ENCODE data around the gene C1orf52.

The C1orf52 gene

DNA sequence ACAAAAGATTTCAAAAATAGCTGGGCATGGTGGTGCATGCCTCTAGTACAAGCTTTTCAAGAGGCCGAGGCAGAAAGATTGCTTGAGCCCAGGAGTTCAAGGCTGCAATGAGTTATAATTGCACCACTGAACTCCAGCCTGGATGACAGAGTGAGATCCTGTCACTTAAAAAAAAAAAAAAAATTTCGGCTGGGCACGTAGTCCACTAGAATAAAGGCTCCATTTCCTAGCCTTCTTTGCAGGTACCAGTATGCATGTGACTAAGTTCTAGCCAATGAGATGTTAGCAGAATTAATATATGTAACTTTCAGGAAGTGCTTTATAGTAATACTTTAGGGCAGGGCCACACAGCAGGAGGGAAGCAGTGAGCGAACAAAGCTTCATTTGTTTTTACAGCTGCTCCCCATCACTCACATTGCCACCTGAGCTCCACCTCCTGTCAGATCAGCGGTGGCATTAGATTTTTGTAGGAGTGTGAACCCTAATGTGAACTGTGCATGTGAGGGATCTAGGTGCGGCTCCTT lies 29.8 kb downstream of the C1orf52 start:
- Histone ChIP-seq H3K36me3 (ENCODE audit: control insufficient read depth in 2 of 2, insufficient read depth in 2 of 2, low read length in 2 of 2) (no peaks in the 10 kb centered on the region), H3K9me3 (ENCODE audit: control insufficient read depth in 2 of 2, low read length in 2 of 2) (no peaks in the 10 kb centered on the region), H3K4me1 (ENCODE audit: control insufficient read depth, insufficient read depth, low read length) (peaks cover 16% of the 10 kb centered on the region), H3K27ac (ENCODE audit: low read length) (no peak overlapping the region), H3K9ac (ENCODE audit: low read length in 2 of 2) (no peak overlapping the region), H3K27me3 (ENCODE audit: control insufficient read depth in 1 of 2, insufficient read depth in 2 of 2, low read length in 2 of 2) (no peaks in the 10 kb centered on the region), H3K4me3 (ENCODE audit: low read length in 2 of 2) (no peak overlapping the region)

GRCh38 chr1:85228972-85229371 lies 30.5 kb downstream of the C1orf52 start:
- H3K27me3 ChIP-seq (ENCODE audit: control insufficient read depth in 1 of 2, insufficient read depth in 2 of 2, low read length in 2 of 2), result no peaks in the 10 kb centered on the region
- no peaks in the 10 kb centered on the region for H3K36me3 ChIP-seq (ENCODE audit: control insufficient read depth in 2 of 2, insufficient read depth in 2 of 2, low read length in 2 of 2)
- H3K9me3 ChIP-seq (ENCODE audit: control insufficient read depth in 2 of 2, low read length in 2 of 2), result no peaks in the 10 kb centered on the region
- peak overlapping the region in 1 of 2 donors; percentile 5 for H3K9ac ChIP-seq (ENCODE audit: low read length in 2 of 2)
- no peak overlapping the region for H3K27ac ChIP-seq (ENCODE audit: low read length)
- H3K4me1 ChIP-seq (ENCODE audit: control insufficient read depth, insufficient read depth, low read length), result peaks cover 17% of the 10 kb centered on the region
- H3K4me3 ChIP-seq (ENCODE audit: low read length in 2 of 2), result peak overlapping the region in 1 of 2 donors; percentile 12

GRCh38 chr1:85225624-85226380 lies 33.7 kb downstream of the C1orf52 start:
- peak overlapping the region; percentile 22 to 29 for H3K4me3 ChIP-seq (ENCODE audit: low read length in 2 of 2)
- H3K9me3 ChIP-seq (ENCODE audit: control insufficient read depth in 2 of 2, low read length in 2 of 2), result no peaks in the 10 kb centered on the region
- peak overlapping the region in 1 of 2 donors; percentile 67 for H3K9ac ChIP-seq (ENCODE audit: low read length in 2 of 2)
- H3K27me3 ChIP-seq (ENCODE audit: control insufficient read depth in 1 of 2, insufficient read depth in 2 of 2, low read length in 2 of 2), result no peaks in the 10 kb centered on the region
- peaks cover 17% of the 10 kb centered on the region for H3K4me1 ChIP-seq (ENCODE audit: control insufficient read depth, insufficient read depth, low read length)
- no peaks in the 10 kb centered on the region for H3K36me3 ChIP-seq (ENCODE audit: control insufficient read depth in 2 of 2, insufficient read depth in 2 of 2, low read length in 2 of 2)
- peak overlapping the region; percentile 74 for H3K27ac ChIP-seq (ENCODE audit: low read length)

DNA sequence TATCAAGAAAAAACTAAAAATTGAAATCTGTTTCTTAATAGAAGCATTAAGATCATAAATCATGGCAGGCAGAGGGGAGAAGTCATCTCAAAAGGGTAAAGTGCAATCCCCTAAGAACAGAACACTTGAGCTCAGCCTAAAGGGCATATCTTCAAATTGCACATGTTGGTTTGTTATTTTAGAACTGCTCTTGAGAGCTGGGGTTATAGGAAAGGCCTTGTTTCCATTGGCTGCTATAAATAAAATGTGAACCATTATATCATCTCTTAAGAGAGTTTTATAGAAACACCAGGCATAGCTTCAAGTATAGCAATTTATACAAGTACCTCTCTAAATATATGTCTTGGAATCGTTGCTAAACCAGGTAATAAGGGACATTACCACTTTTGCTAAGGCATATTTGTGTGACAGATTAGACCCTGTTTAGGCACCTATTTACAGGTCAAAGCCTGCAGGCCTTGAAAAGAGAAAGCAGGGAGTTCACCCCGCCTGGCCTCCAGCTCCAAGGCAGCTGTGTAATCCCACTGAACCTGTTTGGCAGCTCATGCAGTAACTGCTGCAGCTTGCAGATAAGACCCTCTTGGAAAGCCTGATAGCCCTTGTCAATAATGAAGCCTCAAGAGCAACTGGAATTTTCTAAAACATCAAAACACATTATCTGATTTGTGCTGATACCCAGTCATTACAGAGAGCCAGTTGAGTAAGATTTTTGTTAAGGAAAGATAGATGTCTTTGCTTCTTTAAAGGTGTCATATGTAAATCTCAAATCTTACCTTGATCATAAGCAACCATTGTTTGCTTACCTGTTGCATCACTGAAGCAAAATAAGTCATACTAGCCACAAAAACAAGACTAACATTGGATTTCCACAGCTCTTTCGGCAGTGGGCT lies 34.5 kb downstream of the C1orf52 start:
- H3K27ac ChIP-seq (ENCODE audit: low read length), result peak overlapping the region; percentile 74

DNA sequence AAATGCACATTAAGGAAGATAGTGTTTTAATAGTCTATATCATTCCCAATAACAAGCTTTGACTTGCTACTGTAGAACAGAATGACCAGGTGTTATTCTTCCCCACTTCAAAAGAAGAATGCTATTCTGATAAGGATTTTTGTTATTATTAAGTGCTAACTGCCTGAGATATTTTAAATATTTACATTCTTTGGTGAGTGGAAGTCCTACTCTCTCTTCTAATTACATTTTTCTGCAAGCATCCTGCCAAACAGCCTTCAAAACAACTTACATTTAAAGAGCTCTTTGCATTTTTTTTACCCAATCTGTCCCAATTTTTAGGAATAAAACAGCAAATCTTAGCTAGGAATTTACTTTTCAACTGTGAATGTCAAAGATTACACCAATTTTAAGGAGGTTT lies 35.2 kb downstream of the C1orf52 start:
- Histone ChIP-seq H3K27me3 (ENCODE audit: control insufficient read depth in 1 of 2, insufficient read depth in 2 of 2, low read length in 2 of 2) (no peaks in the 10 kb centered on the region), H3K36me3 (ENCODE audit: control insufficient read depth in 2 of 2, insufficient read depth in 2 of 2, low read length in 2 of 2) (no peaks in the 10 kb centered on the region), H3K27ac (ENCODE audit: low read length) (peak overlapping the region; percentile 74), H3K9ac (ENCODE audit: low read length in 2 of 2) (peak overlapping the region in 1 of 2 donors; percentile 18), H3K4me3 (ENCODE audit: low read length in 2 of 2) (no peak overlapping the region), H3K4me1 (ENCODE audit: control insufficient read depth, insufficient read depth, low read length) (peaks cover 22% of the 10 kb centered on the region), H3K9me3 (ENCODE audit: control insufficient read depth in 2 of 2, low read length in 2 of 2) (no peaks in the 10 kb centered on the region)

More for the DNA sequence above, 34.5 kb downstream of the C1orf52 start:
- H3K9ac ChIP-seq (ENCODE audit: low read length in 2 of 2), result peak overlapping the region in 1 of 2 donors; percentile 67
- no peaks in the 10 kb centered on the region for H3K27me3 ChIP-seq (ENCODE audit: control insufficient read depth in 1 of 2, insufficient read depth in 2 of 2, low read length in 2 of 2)
- peaks cover 20% of the 10 kb centered on the region for H3K4me1 ChIP-seq (ENCODE audit: control insufficient read depth, insufficient read depth, low read length)
- H3K9me3 ChIP-seq (ENCODE audit: control insufficient read depth in 2 of 2, low read length in 2 of 2), result no peaks in the 10 kb centered on the region
- H3K36me3 ChIP-seq (ENCODE audit: control insufficient read depth in 2 of 2, insufficient read depth in 2 of 2, low read length in 2 of 2), result no peaks in the 10 kb centered on the region
- H3K4me3 ChIP-seq (ENCODE audit: low read length in 2 of 2), result peak overlapping the region in 1 of 2 donors; percentile 29

DNA sequence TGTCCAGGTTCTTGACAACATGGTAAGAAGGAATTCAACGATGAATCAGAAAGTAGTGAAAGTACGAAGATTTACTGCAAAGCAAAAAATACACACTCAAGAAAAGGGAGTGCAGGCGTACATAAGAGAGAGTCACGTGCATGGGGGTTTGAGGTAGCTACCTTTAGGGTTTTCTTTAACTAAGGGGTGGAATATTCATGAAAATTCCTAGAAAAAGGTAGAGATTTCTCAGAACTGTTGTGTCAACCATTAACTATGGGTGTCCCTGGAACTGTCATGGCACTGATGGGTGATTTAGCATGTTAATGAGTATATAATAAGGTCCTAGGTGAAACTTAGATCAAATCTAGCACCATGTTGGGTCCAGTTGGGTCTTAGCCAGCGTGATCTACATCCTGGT lies 36.1 kb downstream of the C1orf52 start:
- H3K27me3 ChIP-seq (ENCODE audit: control insufficient read depth in 1 of 2, insufficient read depth in 2 of 2, low read length in 2 of 2), result no peaks in the 10 kb centered on the region
- peak overlapping the region; percentile 92 for H3K27ac ChIP-seq (ENCODE audit: low read length)
- no peaks in the 10 kb centered on the region for H3K36me3 ChIP-seq (ENCODE audit: control insufficient read depth in 2 of 2, insufficient read depth in 2 of 2, low read length in 2 of 2)
- no peak overlapping the region for H3K4me3 ChIP-seq (ENCODE audit: low read length in 2 of 2)
- peaks cover 26% of the 10 kb centered on the region for H3K4me1 ChIP-seq (ENCODE audit: control insufficient read depth, insufficient read depth, low read length)
- no peak overlapping the region for H3K9ac ChIP-seq (ENCODE audit: low read length in 2 of 2)
- H3K9me3 ChIP-seq (ENCODE audit: control insufficient read depth in 2 of 2, low read length in 2 of 2), result no peaks in the 10 kb centered on the region

- Histone ChIP-seq H3K36me3 (ENCODE audit: control insufficient read depth in 2 of 2, insufficient read depth in 2 of 2, low read length in 2 of 2) (no peaks in the 10 kb centered on the region), H3K27me3 (ENCODE audit: control insufficient read depth in 1 of 2, insufficient read depth in 2 of 2, low read length in 2 of 2) (no peaks in the 10 kb centered on the region), H3K9me3 (ENCODE audit: control insufficient read depth in 2 of 2, low read length in 2 of 2) (no peaks in the 10 kb centered on the region), H3K27ac (ENCODE audit: low read length) (peak overlapping the region; percentile 92), H3K4me3 (ENCODE audit: low read length in 2 of 2) (no peak overlapping the region), H3K4me1 (ENCODE audit: control insufficient read depth, insufficient read depth, low read length) (peaks cover 24% of the 10 kb centered on the region), H3K9ac (ENCODE audit: low read length in 2 of 2) (peak overlapping the region in 1 of 2 donors; percentile 52)
These were observed 38.7 kb downstream of the C1orf52 start for GRCh38 chr1:85220756-85221201.

GRCh38 chr1:85219853-85220610 lies 39.4 kb downstream of the C1orf52 start:
- H3K9ac ChIP-seq (ENCODE audit: low read length in 2 of 2), result peak overlapping the region in 1 of 2 donors; percentile 55
- H3K9me3 ChIP-seq (ENCODE audit: control insufficient read depth in 2 of 2, low read length in 2 of 2), result no peaks in the 10 kb centered on the region
- no peaks in the 10 kb centered on the region for H3K36me3 ChIP-seq (ENCODE audit: control insufficient read depth in 2 of 2, insufficient read depth in 2 of 2, low read length in 2 of 2)
- H3K4me3 ChIP-seq (ENCODE audit: low read length in 2 of 2), result no peak overlapping the region
- peaks cover 23% of the 10 kb centered on the region for H3K4me1 ChIP-seq (ENCODE audit: control insufficient read depth, insufficient read depth, low read length)
- no peaks in the 10 kb centered on the region for H3K27me3 ChIP-seq (ENCODE audit: control insufficient read depth in 1 of 2, insufficient read depth in 2 of 2, low read length in 2 of 2)
- H3K27ac ChIP-seq (ENCODE audit: low read length), result peak overlapping the region; percentile 92

DNA sequence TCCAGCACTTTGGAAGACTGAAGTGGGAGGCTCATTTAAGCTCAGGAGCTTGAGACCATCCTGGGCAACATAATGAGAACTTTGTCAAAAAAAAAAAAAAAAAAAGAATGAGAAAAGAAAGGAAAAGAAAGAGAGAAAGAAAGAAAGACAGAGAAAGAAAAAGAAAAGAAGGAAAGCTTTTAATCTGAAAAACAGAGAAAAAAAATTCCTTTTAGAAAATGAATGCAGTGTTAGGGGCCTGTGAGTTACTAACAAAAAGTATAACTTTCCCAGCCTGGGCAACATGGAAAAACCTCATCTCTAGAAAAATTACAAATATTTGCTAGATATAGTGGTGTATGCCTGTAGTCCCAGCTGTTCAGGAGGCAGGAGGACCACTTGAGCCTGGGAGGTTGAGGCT lies 42.8 kb downstream of the C1orf52 start:
- Histone ChIP-seq H3K36me3 (ENCODE audit: control insufficient read depth in 2 of 2, insufficient read depth in 2 of 2, low read length in 2 of 2) (no peaks in the 10 kb centered on the region), H3K4me3 (ENCODE audit: low read length in 2 of 2) (no peak overlapping the region), H3K9me3 (ENCODE audit: control insufficient read depth in 2 of 2, low read length in 2 of 2) (no peaks in the 10 kb centered on the region), H3K27ac (ENCODE audit: low read length) (no peak overlapping the region), H3K4me1 (ENCODE audit: control insufficient read depth, insufficient read depth, low read length) (peaks cover 18% of the 10 kb centered on the region), H3K27me3 (ENCODE audit: control insufficient read depth in 1 of 2, insufficient read depth in 2 of 2, low read length in 2 of 2) (no peaks in the 10 kb centered on the region), H3K9ac (ENCODE audit: low read length in 2 of 2) (no peak overlapping the region)

DNA sequence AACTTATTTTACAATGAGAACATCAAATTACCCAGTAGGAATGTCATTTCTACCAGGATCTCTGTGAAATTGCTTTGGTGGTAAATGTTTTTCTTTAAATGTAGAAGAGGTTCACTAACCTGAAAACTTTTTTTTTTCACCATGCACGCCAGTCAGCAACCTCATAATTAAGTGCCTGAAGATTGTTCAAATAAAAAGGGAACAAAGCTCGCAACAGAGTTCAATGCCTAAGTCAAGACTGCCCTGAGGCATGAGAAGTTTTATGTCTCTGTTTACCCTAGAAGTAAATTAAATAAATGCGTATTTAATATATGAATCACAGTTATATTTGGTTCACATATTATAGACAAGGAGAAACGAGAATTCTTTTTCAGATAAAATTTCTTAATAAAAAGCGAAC lies 44.8 kb downstream of the C1orf52 start:
- no peak overlapping the region for H3K9ac ChIP-seq (ENCODE audit: low read length in 2 of 2)
- peak overlapping the region in 1 of 2 donors; percentile 9 for H3K4me3 ChIP-seq (ENCODE audit: low read length in 2 of 2)
- H3K9me3 ChIP-seq (ENCODE audit: control insufficient read depth in 2 of 2, low read length in 2 of 2), result no peaks in the 10 kb centered on the region
- H3K36me3 ChIP-seq (ENCODE audit: control insufficient read depth in 2 of 2, insufficient read depth in 2 of 2, low read length in 2 of 2), result no peaks in the 10 kb centered on the region
- H3K27ac ChIP-seq (ENCODE audit: low read length), result peak overlapping the region; percentile 55
- H3K27me3 ChIP-seq (ENCODE audit: control insufficient read depth in 1 of 2, insufficient read depth in 2 of 2, low read length in 2 of 2), result no peaks in the 10 kb centered on the region
- H3K4me1 ChIP-seq (ENCODE audit: control insufficient read depth, insufficient read depth, low read length), result peaks cover 13% of the 10 kb centered on the region

Measured in stomach smooth muscle (tissue), 2 donors.